Uterus (tissue), 4 donors: ENCODE measurements around the gene ADCY2. TPM values are rescaled to one million over a fixed set of nuclear protein-coding genes. Genes with fewer than 3 reads are reported as not detected.

Source experiments
- DNase-seq, 2 donors: peaks; one replicate each; pipeline ENCODE4 v3.0.0-alpha.2; 2019 to 2020
- H3K27ac ChIP-seq, 2 donors: fragments of 200-600 bp; sonication (generic); 1 replicate in 1 of 2; 2 replicates in 1 of 2; pipeline ENCODE4 v1.5.1; 2016 to 2018
- H3K27me3 ChIP-seq, 2 donors: fragments of 200-600 bp; sonication (generic); one replicate each; pipeline ENCODE4 v1.5.1; 2018 to 2019; ENCODE audit warnings: control low read depth in 1 of 2
- H3K36me3 ChIP-seq, 2 donors: fragments of 200-600 bp; sonication (generic); one replicate each; pipeline ENCODE4 v1.5.1; 2019; ENCODE audit warnings: control low read depth in 1 of 2
- H3K4me1 ChIP-seq, 2 donors: fragments of 200-600 bp; sonication (generic); one replicate each; pipeline ENCODE4 v1.5.1; 2018 to 2019; ENCODE audit warnings: control low read depth in 1 of 2
- H3K4me3 ChIP-seq, 2 donors: fragments of 200-600 bp; sonication (generic); 1 replicate in 1 of 2; 2 replicates in 1 of 2; pipeline ENCODE4 v1.5.1; 2018 to 2019; ENCODE audit warnings: mild to moderate bottlenecking in 1 of 2
- H3K9me3 ChIP-seq, 2 donors: fragments of 200-600 bp; sonication (generic); one replicate each; pipeline ENCODE4 v1.5.1; 2019; ENCODE audit warnings: control low read depth in 1 of 2
- POLR2A ChIP-seq, 2 donors: fragments of 450-650 bp; IDR thresholded peaks; one replicate each; pipeline ENCODE4 v1.6.1; 2016; ENCODE audit warnings: antibody characterized with exemption in 2 of 2, mild to moderate bottlenecking in 1 of 2, moderate library complexity in 1 of 2
- intact Hi-C: fragments of 100-400 bp; cut with DNase I; formaldehyde crosslinking; loops from one replicate; pipeline ENCODE4 v1.15.1; 2023; ENCODE audit warnings: low total_unique reads
- total RNA-seq, 4 donors: library from RNA; depleted of rRNA in 3 of 4; stranded (reverse); fragments of >200 nt in 3 of 4; gene quantifications; one replicate each; pipeline versions ENCODE4 v1.1.0 to v1.2.4, GENCODE V29; 2014 to 2023
- TF ChIP-seq, protein P1 (sequence below), 4 experiments: fragments of 200-600 bp in 2 of 4; fragments of 450-650 bp in 2 of 4; sonication (generic) in 2 of 4; IDR thresholded peaks; one replicate each; pipeline ENCODE4 v1.5.1; 2016 to 2019; ENCODE audit warnings: antibody characterized with exemption in 4 of 4, mild to moderate bottlenecking in 2 of 4, moderate library complexity in 1 of 4
- donor health status: DM: yes; HTN: yes; CAD: no.

ADCY2 gene
- total RNA-seq, 4 donors from 2014 or later = 3.8 to 25.3 (median 4.5) TPM

DNA sequence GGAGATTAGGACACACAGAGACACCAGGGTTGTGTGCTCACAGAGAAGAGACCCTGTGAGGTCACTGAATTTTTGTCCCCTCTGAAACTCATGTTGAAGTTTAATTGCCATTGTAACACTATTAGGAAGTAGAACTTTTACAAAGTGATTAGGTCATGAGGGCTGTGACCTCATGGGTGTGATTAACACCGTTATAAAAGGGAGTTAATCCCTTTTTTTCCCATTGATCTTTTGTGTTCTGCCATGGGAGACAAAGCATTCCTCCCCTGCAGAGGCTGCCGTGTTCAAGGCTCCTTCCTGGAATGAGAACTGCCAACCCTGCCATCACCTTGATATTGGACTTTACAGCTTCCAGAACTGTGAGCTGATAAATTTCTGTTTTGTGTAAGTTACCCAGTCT lies 221.0 kb downstream of the ADCY2 start:
- DNase-seq = no peak
- H3K27ac ChIP-seq = no peak overlapping the region

DNA sequence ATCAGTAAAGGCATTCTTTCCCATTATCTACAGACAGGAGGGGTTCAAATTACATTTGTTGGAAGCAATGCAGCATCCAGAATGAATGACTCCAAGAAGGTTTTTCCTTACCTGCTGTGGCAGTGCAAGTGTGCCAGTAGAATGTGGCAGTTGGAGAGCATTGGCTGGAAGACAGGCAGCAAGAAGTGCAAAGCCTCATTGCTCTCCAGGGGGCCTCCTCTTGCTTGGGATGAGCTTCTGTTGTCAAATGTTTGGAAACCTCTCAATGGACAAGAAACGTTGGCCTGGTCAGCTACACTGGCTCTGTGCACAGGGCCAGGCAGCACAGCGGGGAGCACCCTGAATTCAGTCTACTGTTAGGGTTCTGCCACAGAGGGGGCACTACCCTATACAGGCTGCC lies 226.6 kb downstream of the ADCY2 start:
- H3K27me3 ChIP-seq = no peaks in the 10 kb centered on the region
- intact Hi-C loops = no loop called here
- peaks cover 0 to 3% of the 10 kb centered on the region in 2 donors for H3K4me1 ChIP-seq
- H3K27ac ChIP-seq = peak overlapping the region in 1 of 2 donors; percentile 2
- H3K36me3 ChIP-seq = no peaks in the 10 kb centered on the region
- no peak for DNase-seq
- H3K9me3 ChIP-seq = no peaks in the 10 kb centered on the region
- TF ChIP-seq, protein P1, sequence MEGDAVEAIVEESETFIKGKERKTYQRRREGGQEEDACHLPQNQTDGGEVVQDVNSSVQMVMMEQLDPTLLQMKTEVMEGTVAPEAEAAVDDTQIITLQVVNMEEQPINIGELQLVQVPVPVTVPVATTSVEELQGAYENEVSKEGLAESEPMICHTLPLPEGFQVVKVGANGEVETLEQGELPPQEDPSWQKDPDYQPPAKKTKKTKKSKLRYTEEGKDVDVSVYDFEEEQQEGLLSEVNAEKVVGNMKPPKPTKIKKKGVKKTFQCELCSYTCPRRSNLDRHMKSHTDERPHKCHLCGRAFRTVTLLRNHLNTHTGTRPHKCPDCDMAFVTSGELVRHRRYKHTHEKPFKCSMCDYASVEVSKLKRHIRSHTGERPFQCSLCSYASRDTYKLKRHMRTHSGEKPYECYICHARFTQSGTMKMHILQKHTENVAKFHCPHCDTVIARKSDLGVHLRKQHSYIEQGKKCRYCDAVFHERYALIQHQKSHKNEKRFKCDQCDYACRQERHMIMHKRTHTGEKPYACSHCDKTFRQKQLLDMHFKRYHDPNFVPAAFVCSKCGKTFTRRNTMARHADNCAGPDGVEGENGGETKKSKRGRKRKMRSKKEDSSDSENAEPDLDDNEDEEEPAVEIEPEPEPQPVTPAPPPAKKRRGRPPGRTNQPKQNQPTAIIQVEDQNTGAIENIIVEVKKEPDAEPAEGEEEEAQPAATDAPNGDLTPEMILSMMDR (IDR thresholded peaks at IDR 0.05) = no peak
- TF ChIP-seq POLR2A (IDR thresholded peaks at IDR 0.05) = no peak
- H3K4me3 ChIP-seq = no peak overlapping the region

More for the DNA sequence above, 221.0 kb downstream of the ADCY2 start:
- intact Hi-C loops = no loop called here
- H3K27me3 ChIP-seq = no peaks in the 10 kb centered on the region
- H3K4me1 ChIP-seq = no peaks in the 10 kb centered on the region
- no peaks in the 10 kb centered on the region for H3K36me3 ChIP-seq
- TF ChIP-seq POLR2A (IDR thresholded peaks at IDR 0.05) = no peak
- TF ChIP-seq, protein P1 (IDR thresholded peaks at IDR 0.05) = no peak
- no peak overlapping the region for H3K4me3 ChIP-seq
- H3K9me3 ChIP-seq = no peaks in the 10 kb centered on the region

DNA sequence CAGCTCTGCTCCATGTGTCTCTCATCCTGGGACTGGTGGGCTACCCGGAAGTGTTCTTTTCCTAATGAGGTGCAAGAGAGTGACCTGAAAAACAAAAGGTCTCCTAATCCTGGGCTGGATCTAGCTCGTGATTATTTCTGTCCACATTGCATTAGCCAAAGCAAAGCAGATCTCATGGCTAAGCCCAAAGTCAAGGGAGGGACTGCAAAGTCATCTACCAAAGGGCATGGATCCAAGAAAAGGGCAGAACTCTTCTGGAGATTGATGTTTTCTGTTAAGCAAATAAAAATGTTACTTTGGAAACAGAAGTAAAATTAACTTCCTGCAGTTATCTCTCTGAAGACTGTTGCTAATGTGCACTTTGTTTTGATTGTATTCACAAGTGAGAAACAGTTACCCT lies 229.8 kb downstream of the ADCY2 start:
- TF ChIP-seq, protein P1 (IDR thresholded peaks at IDR 0.05) = no peak
- TF ChIP-seq POLR2A (IDR thresholded peaks at IDR 0.05) = no peak
- Histone ChIP-seq H3K36me3 (no peaks in the 10 kb centered on the region), H3K27me3 (no peaks in the 10 kb centered on the region), H3K4me3 (no peak overlapping the region), H3K9me3 (no peaks in the 10 kb centered on the region), H3K27ac (no peak overlapping the region), H3K4me1 (peaks cover 0 to 3% of the 10 kb centered on the region in 2 donors)
- no peak for DNase-seq
- intact Hi-C loops = no loop called here

DNA sequence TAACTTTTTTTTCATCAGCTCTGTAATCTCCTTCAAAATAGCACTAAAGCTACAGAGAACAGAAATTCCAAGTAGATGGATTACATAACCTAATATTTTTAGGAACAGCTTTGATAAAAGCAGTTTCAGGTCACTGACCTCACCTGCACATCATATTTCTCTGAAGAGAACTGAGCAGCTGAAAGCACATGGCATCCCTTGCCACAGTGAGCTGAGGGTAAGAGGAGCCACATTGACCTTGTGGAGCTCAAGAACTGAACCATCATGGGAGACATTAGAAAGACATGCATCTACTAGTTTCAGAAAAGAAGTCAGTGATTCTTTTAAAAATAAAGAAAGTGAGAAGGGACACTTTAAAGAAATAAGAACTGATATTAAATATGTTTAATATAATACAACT lies 232.3 kb downstream of the ADCY2 start:
- H3K27me3 ChIP-seq = no peaks in the 10 kb centered on the region
- no peak overlapping the region for H3K27ac ChIP-seq
- no peak for TF ChIP-seq POLR2A (IDR thresholded peaks at IDR 0.05)
- DNase-seq = no peak
- no peaks in the 10 kb centered on the region for H3K9me3 ChIP-seq
- H3K4me3 ChIP-seq = no peak overlapping the region
- H3K4me1 ChIP-seq = peaks cover 0 to 3% of the 10 kb centered on the region in 2 donors
- no peaks in the 10 kb centered on the region for H3K36me3 ChIP-seq
- intact Hi-C loops = no loop called here

- DNase-seq = no peak
- Histone ChIP-seq H3K27me3 (no peaks in the 10 kb centered on the region), H3K4me1 (peaks cover 0 to 3% of the 10 kb centered on the region in 2 donors), H3K36me3 (no peaks in the 10 kb centered on the region), H3K27ac (no peak overlapping the region), H3K9me3 (no peaks in the 10 kb centered on the region), H3K4me3 (no peak overlapping the region)
- intact Hi-C loops = no loop called here
- TF ChIP-seq, protein P1 (IDR thresholded peaks at IDR 0.05) = no peak
- TF ChIP-seq POLR2A (IDR thresholded peaks at IDR 0.05) = no peak
Measured at GRCh38 chr5:7628820-7629219, 232.9 kb downstream of the ADCY2 start.

DNA sequence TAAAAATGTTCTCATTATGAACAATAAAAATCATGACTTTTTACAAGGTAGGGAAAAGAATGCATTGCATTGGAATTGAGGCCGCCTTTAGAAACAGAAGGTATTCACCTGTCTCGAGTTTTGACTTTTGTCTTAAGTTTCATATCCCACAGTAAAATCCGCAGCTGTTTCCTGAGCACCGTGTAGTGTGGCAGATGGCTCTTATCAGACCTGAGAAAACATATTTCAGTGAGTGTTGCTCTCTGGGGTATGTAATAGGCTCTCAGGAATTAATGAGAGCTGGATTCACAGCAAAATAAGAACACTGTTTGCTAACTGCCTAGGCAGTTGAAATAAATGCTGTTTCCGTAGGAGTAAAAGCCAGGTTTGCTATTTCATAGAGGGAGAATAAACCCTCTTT lies 233.6 kb downstream of the ADCY2 start:
- H3K27me3 ChIP-seq = no peaks in the 10 kb centered on the region
- H3K9me3 ChIP-seq = no peaks in the 10 kb centered on the region
- peak overlapping the region in 1 of 2 donors; percentile 48 for H3K27ac ChIP-seq
- no peak overlapping the region for H3K4me3 ChIP-seq
- intact Hi-C loops = no loop called here
- no peak for DNase-seq
- TF ChIP-seq POLR2A (IDR thresholded peaks at IDR 0.05) = no peak
- TF ChIP-seq, protein P1 (IDR thresholded peaks at IDR 0.05) = no peak
- H3K4me1 ChIP-seq = peaks cover 0 to 3% of the 10 kb centered on the region in 2 donors
- no peaks in the 10 kb centered on the region for H3K36me3 ChIP-seq
